ENCODE results near the gene SYAP1.

DNA sequence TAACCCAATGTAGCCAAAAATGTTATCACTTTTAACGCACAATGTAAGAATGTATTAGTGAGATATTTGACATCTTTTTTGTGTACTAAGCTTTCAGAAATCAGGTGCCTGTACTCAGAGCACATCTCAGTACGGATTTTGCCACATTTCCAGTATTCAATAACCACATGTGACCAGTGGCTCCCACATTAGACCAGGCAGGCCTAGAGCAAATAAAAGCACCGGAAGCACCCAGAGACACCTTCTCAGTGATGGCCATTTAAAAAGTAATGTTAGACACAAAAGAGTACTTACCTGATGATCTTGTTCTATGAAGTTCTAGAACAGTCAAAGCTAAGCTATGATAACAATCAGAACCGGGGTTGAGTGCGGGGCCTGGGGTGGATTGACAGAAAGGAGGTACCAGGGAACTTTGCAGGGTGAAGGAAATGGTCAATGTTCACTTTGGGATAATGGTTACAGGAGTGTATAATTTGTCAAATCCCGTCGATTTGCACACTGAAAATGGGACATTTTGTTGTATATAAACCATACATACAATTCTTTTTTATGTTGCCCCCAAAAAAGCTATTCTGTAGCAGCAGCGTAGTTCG lies 8.1 kb upstream of the SYAP1 start:
- TF ChIP-seq, protein P1, sequence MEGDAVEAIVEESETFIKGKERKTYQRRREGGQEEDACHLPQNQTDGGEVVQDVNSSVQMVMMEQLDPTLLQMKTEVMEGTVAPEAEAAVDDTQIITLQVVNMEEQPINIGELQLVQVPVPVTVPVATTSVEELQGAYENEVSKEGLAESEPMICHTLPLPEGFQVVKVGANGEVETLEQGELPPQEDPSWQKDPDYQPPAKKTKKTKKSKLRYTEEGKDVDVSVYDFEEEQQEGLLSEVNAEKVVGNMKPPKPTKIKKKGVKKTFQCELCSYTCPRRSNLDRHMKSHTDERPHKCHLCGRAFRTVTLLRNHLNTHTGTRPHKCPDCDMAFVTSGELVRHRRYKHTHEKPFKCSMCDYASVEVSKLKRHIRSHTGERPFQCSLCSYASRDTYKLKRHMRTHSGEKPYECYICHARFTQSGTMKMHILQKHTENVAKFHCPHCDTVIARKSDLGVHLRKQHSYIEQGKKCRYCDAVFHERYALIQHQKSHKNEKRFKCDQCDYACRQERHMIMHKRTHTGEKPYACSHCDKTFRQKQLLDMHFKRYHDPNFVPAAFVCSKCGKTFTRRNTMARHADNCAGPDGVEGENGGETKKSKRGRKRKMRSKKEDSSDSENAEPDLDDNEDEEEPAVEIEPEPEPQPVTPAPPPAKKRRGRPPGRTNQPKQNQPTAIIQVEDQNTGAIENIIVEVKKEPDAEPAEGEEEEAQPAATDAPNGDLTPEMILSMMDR (IDR thresholded peaks at IDR 0.05), result no peak
- TF ChIP-seq POLR2A (IDR thresholded peaks at IDR 0.05), result no peak
- no peak for TF ChIP-seq POLR2AphosphoS5 (IDR thresholded peaks at IDR 0.05)
- no peak for TF ChIP-seq EP300 (IDR thresholded peaks at IDR 0.05)
